ENCODE measurements around the gene KRT79. TPM values are rescaled to one million over a fixed set of nuclear protein-coding genes. Genes with fewer than 3 reads are reported as not detected.

Gene KRT79
- total and polyA plus RNA-seq, 2 experiments from 2014 or later = not detected

GRCh38 chr12:52805739-52806138, 28.4 kb downstream of the KRT79 start:
- Histone ChIP-seq H3K36me3 (no peaks in the 10 kb centered on the region), H3K27me3 (peaks cover 6% of the 10 kb centered on the region), H3K9me3 (ENCODE audit: low read depth) (no peaks in the 10 kb centered on the region), H3K4me3 (no peak overlapping the region), H3K27ac (no peak overlapping the region), H3K4me1 (ENCODE audit: low read depth) (no peaks in the 10 kb centered on the region)
- DNase-seq (ENCODE audit: low read depth in 1 of 2, low spot score in 1 of 2) = no peak
- no peak for TF ChIP-seq CTCF (IDR thresholded peaks at IDR 0.05; ENCODE audit: low read depth, low read length)

GRCh38 chr12:52805000-52805399, 29.1 kb downstream of the KRT79 start:
- TF ChIP-seq CTCF (IDR thresholded peaks at IDR 0.05; ENCODE audit: low read depth, low read length) = no peak
- no peak overlapping the region for H3K27ac ChIP-seq
- DNase-seq (ENCODE audit: low read depth in 1 of 2, low spot score in 1 of 2) = no peak
- H3K27me3 ChIP-seq = peaks cover 6% of the 10 kb centered on the region
- H3K4me3 ChIP-seq = no peak overlapping the region
- H3K4me1 ChIP-seq (ENCODE audit: low read depth) = no peaks in the 10 kb centered on the region
- no peaks in the 10 kb centered on the region for H3K9me3 ChIP-seq (ENCODE audit: low read depth)
- H3K36me3 ChIP-seq = no peaks in the 10 kb centered on the region

- DNase-seq (ENCODE audit: low read depth in 1 of 2, low spot score in 1 of 2) = no peak
- H3K27me3 ChIP-seq = no peaks in the 10 kb centered on the region
- no peak overlapping the region for H3K4me3 ChIP-seq
- H3K9me3 ChIP-seq (ENCODE audit: low read depth) = no peaks in the 10 kb centered on the region
- no peaks in the 10 kb centered on the region for H3K36me3 ChIP-seq
- no peak for TF ChIP-seq CTCF (IDR thresholded peaks at IDR 0.05; ENCODE audit: low read depth, low read length)
- no peaks in the 10 kb centered on the region for H3K4me1 ChIP-seq (ENCODE audit: low read depth)
- H3K27ac ChIP-seq = no peak overlapping the region
Observed at GRCh38 chr12:52802442-52802841, 31.7 kb downstream of the KRT79 start.

- Histone ChIP-seq H3K27me3 (no peaks in the 10 kb centered on the region), H3K27ac (no peak overlapping the region), H3K9me3 (ENCODE audit: low read depth) (no peaks in the 10 kb centered on the region), H3K4me1 (ENCODE audit: low read depth) (no peaks in the 10 kb centered on the region), H3K36me3 (no peaks in the 10 kb centered on the region), H3K4me3 (no peak overlapping the region)
- no peak for TF ChIP-seq CTCF (IDR thresholded peaks at IDR 0.05; ENCODE audit: low read depth, low read length)
- DNase-seq (ENCODE audit: low read depth in 1 of 2, low spot score in 1 of 2) = no peak
Observed at GRCh38 chr12:52801773-52802172, 32.3 kb downstream of the KRT79 start.

GRCh38 chr12:52800259-52800917, 33.7 kb downstream of the KRT79 start:
- H3K9me3 ChIP-seq (ENCODE audit: low read depth) = no peaks in the 10 kb centered on the region
- H3K4me3 ChIP-seq = no peak overlapping the region
- peaks cover 4% of the 10 kb centered on the region for H3K27me3 ChIP-seq
- no peak for DNase-seq (ENCODE audit: low read depth in 1 of 2, low spot score in 1 of 2)
- no peak for TF ChIP-seq CTCF (IDR thresholded peaks at IDR 0.05; ENCODE audit: low read depth, low read length)
- no peak overlapping the region for H3K27ac ChIP-seq
- no peaks in the 10 kb centered on the region for H3K4me1 ChIP-seq (ENCODE audit: low read depth)
- H3K36me3 ChIP-seq = no peaks in the 10 kb centered on the region
